Gastrocnemius medialis (tissue), 4 donors: ENCODE data around the gene MAST4.

Source experiments
- CTCF ChIP-seq, 5 experiments: fragments of 450-650 bp in 3 of 5; fragments of 200-600 bp in 2 of 5; sonication (generic) in 2 of 5; IDR thresholded peaks in 4 of 5; conservative IDR thresholded peaks in 1 of 5; 1 replicate in 4 of 5; 2 replicates in 1 of 5; pipeline ENCODE4 v1.5.1; 2016 to 2019; ENCODE audit warnings: antibody characterized with exemption in 5 of 5, mild to moderate bottlenecking in 3 of 5, moderate library complexity in 3 of 5
- POLR2A ChIP-seq, 2 donors: fragments of 450-650 bp; IDR thresholded peaks; one replicate each; pipeline ENCODE4 v1.6.1; 2017; ENCODE audit warnings: antibody characterized with exemption in 2 of 2, mild to moderate bottlenecking in 2 of 2, moderate library complexity in 2 of 2

- no peak for TF ChIP-seq POLR2A (IDR thresholded peaks at IDR 0.05)
- TF ChIP-seq CTCF (IDR thresholded peaks at IDR 0.05 in 4 of 5, conservative IDR thresholded peaks at IDR 0.05 in 1 of 5), result no peak
These were observed 49.7 kb upstream of the MAST4 start for GRCh38 chr5:66546541-66546940.
